ENCODE measurements around the gene PLAGL2.

- TF ChIP-seq CTCF (IDR thresholded peaks at IDR 0.05) (no peak), POLR2A (IDR thresholded peaks at IDR 0.05) (no peak)
Measured at GRCh38 chr20:32235331-32236047, 27.9 kb upstream of the PLAGL2 start.
